SK-N-MC (cell line): Measurements from ENCODE around the gene NHERF1.

Experiments
- DNase-seq: peaks from one replicate; pipeline ENCODE4 v3.0.0-alpha.2; 2011; ENCODE audit warnings: low read depth, low spot score
- H3K27ac ChIP-seq: fragments of 200-600 bp; sonication (generic); 2 replicates; pipeline ENCODE4 v1.5.1; 2016; ENCODE audit warnings: mixed run types
- H3K36me3 ChIP-seq: fragments of 200-600 bp; sonication (generic); 2 replicates; pipeline ENCODE4 v1.6.1; 2017; ENCODE audit warnings: antibody characterized with exemption, low read length, mixed read lengths; ENCODE audit not compliant: insufficient read depth
- H3K4me3 ChIP-seq: fragments of 200-600 bp; sonication (generic); 2 replicates; pipeline ENCODE4 v1.5.1; 2016
- H3K9ac ChIP-seq: fragments of 200-600 bp; sonication (generic); 2 replicates; pipeline ENCODE4 v1.8.0; 2017; ENCODE audit warnings: mixed run types, mixed read lengths; ENCODE audit not compliant: insufficient read length
- H3K9me3 ChIP-seq: fragments of 200-600 bp; sonication (generic); 2 replicates; pipeline ENCODE4 v1.6.1; 2017; ENCODE audit warnings: low read depth, mild to moderate bottlenecking, antibody characterized with exemption, low read length, moderate library complexity, mixed read lengths
- EZH2 ChIP-seq: fragments of 200-600 bp; sonication (generic); IDR thresholded peaks from one replicate; pipeline ENCODE4 v1.6.1; 2017; ENCODE audit warnings: antibody characterized with exemption
- FOXP2 ChIP-seq: optimal IDR thresholded peaks from 2 replicates; pipeline ENCODE3; 2011; ENCODE audit warnings: mild to moderate bottlenecking, moderate library complexity; ENCODE audit not compliant: insufficient read depth; ENCODE audit errors: extremely low read length, control extremely low read depth
- POLR2AphosphoS5 ChIP-seq: IDR thresholded peaks from 2 replicates; pipeline ENCODE4 v1.6.1; 2012; ENCODE audit warnings: mild to moderate bottlenecking, low read depth, low read length, borderline replicate concordance

The NHERF1 gene

GRCh38 chr17:74758848-74759168 is 10.4 kb downstream of the NHERF1 start:
- H3K27ac ChIP-seq = no peak overlapping the region
- no peak overlapping the region; the same call in 1 of the 2 replicates for H3K4me3 ChIP-seq
- H3K9me3 ChIP-seq = no peaks in the 10 kb centered on the region
- no peaks in the 10 kb centered on the region for H3K36me3 ChIP-seq
- DNase-seq = no peak
- TF ChIP-seq POLR2AphosphoS5 (no peak), EZH2 (no peak), FOXP2 (no peak)
- no peak overlapping the region for H3K9ac ChIP-seq

GRCh38 chr17:74759243-74759801 is 10.9 kb downstream of the NHERF1 start:
- no peaks in the 10 kb centered on the region for H3K36me3 ChIP-seq
- TF ChIP-seq POLR2AphosphoS5 = no peak
- TF ChIP-seq FOXP2 = no peak
- TF ChIP-seq EZH2 = no peak
- DNase-seq = no peak
- H3K4me3 ChIP-seq = no peak overlapping the region
- H3K9me3 ChIP-seq = no peaks in the 10 kb centered on the region
- no peak overlapping the region for H3K9ac ChIP-seq
- H3K27ac ChIP-seq = no peak overlapping the region

DNA sequence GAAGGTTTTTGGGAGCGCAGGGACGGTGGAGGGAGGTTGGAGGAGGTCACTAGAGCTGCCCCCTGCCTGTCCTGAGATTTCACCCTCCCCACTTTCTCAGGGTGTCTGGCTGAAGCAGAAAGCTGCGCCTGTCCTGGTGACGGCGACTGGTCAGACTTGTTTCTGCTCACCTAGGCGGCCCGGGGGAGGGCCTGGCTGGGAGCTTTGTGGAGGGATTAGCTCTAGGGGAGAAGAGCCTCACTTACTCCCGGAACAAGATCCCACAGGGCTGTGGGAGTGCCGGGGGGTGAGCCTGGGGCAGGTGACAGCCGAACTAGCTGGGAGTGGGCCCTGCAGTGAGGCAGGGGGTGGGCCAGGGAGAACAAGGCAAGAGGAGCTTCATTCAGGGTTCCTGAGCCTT is 11.5 kb downstream of the NHERF1 start:
- Histone ChIP-seq H3K9me3 (no peaks in the 10 kb centered on the region), H3K4me3 (no peak overlapping the region), H3K36me3 (no peaks in the 10 kb centered on the region), H3K27ac (peak overlapping the region; percentile 58; the same call in 1 of the 2 replicates), H3K9ac (peak overlapping the region; percentile 5)
- no peak for DNase-seq
- no peak for TF ChIP-seq POLR2AphosphoS5
- no peak for TF ChIP-seq FOXP2
- TF ChIP-seq EZH2 = no peak

DNA sequence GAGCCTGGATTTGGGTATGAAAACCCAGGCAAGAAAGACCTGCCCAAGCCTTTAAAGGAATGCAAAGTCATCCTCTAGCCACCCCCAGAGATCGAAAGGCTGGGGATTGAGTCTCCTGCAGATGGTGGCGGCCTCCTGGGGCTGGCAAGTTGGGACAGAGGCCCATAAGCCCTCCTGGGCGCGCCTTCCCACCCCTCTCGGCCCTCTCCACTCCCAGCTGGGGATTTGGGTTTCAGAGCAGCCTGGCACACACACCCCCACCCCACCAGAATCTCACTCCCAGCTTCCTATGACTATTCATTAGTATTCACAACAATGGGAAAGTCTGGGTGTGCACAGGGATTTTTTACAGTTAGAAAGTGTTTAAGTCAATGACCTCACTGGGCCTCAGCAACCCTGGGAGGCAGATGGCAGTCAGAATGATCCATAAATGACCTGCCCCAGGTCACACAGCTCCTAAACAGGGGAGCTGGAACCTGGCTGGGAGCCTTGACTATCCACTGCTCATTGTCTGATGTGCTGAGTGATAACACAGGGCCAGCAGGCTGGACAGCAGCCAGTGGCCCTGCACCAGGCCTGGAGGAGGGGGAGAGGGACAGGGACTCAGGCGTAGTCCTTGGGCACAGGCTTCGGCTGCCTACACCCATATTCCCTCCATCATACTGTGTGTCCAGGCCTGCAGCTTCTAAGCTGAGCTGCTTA is 12.1 kb downstream of the NHERF1 start:
- Histone ChIP-seq H3K27ac (peak overlapping the region; percentile 58; the same call in 1 of the 2 replicates), H3K36me3 (no peaks in the 10 kb centered on the region), H3K4me3 (no peak overlapping the region), H3K9me3 (no peaks in the 10 kb centered on the region), H3K9ac (peak overlapping the region; percentile 5)
- TF ChIP-seq EZH2 (no peak), POLR2AphosphoS5 (no peak), FOXP2 (no peak)
- no peak for DNase-seq

DNA sequence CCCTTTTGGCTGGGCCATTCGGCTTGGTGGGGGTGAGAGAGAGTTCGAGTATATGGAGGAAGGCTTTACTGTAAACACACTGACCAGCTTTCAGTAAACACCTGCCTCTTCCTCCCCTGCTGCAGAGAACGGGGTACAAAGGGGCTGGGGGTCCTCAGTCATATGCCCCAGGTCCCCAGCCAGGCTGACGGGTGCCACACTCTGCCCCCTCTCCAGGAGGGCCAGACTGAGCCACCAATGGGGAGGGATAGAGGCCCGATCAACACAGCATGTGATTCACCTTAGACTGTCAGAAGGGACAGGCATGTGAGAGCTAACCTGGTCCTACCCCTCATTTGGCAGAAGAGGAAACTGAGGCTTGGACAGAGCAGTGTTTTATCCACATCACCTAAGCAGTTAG is 13.0 kb downstream of the NHERF1 start:
- Histone ChIP-seq H3K9ac (no peak overlapping the region), H3K4me3 (no peak overlapping the region), H3K36me3 (no peaks in the 10 kb centered on the region), H3K9me3 (no peaks in the 10 kb centered on the region), H3K27ac (no peak overlapping the region)
- TF ChIP-seq POLR2AphosphoS5 (no peak), EZH2 (no peak), FOXP2 (no peak)
- DNase-seq = no peak

GRCh38 chr17:74761931-74762330 is 13.5 kb downstream of the NHERF1 start:
- no peak for DNase-seq
- Histone ChIP-seq H3K9ac (no peak overlapping the region), H3K4me3 (no peak overlapping the region), H3K9me3 (no peaks in the 10 kb centered on the region), H3K36me3 (no peaks in the 10 kb centered on the region), H3K27ac (no peak overlapping the region)
- TF ChIP-seq POLR2AphosphoS5 (no peak), EZH2 (no peak), FOXP2 (no peak)

GRCh38 chr17:74763565-74764387 is 15.3 kb downstream of the NHERF1 start:
- Histone ChIP-seq H3K9me3 (no peaks in the 10 kb centered on the region), H3K4me3 (no peak overlapping the region), H3K27ac (no peak overlapping the region), H3K9ac (no peak overlapping the region), H3K36me3 (no peaks in the 10 kb centered on the region)
- no peak for DNase-seq
- TF ChIP-seq FOXP2 = no peak
- TF ChIP-seq EZH2 = no peak
- no peak for TF ChIP-seq POLR2AphosphoS5

- no peak overlapping the region for H3K4me3 ChIP-seq
- TF ChIP-seq EZH2 (no peak), FOXP2 (no peak), POLR2AphosphoS5 (no peak)
- DNase-seq = no peak
- H3K9me3 ChIP-seq = no peaks in the 10 kb centered on the region
- H3K36me3 ChIP-seq = no peaks in the 10 kb centered on the region
- H3K27ac ChIP-seq = no peak overlapping the region
- H3K9ac ChIP-seq = no peak overlapping the region
These were observed 16.4 kb downstream of the NHERF1 start for GRCh38 chr17:74764751-74765286.
